Activated gamma-delta T cell treated with Interleukin-2 at 50 U/mL for 16 hours (primary cell): ENCODE measurements around the gene NEURL3.
"Not testable (repeated sequence)": the region's sequence is repeated elsewhere in the genome, so short reads cannot be mapped to it uniquely, and the experiment has no call there.

Experiments used
- DNase-seq: peaks from one replicate; pipeline ENCODE4 v3.0.0-alpha.2; 2020

NEURL3 gene

DNA sequence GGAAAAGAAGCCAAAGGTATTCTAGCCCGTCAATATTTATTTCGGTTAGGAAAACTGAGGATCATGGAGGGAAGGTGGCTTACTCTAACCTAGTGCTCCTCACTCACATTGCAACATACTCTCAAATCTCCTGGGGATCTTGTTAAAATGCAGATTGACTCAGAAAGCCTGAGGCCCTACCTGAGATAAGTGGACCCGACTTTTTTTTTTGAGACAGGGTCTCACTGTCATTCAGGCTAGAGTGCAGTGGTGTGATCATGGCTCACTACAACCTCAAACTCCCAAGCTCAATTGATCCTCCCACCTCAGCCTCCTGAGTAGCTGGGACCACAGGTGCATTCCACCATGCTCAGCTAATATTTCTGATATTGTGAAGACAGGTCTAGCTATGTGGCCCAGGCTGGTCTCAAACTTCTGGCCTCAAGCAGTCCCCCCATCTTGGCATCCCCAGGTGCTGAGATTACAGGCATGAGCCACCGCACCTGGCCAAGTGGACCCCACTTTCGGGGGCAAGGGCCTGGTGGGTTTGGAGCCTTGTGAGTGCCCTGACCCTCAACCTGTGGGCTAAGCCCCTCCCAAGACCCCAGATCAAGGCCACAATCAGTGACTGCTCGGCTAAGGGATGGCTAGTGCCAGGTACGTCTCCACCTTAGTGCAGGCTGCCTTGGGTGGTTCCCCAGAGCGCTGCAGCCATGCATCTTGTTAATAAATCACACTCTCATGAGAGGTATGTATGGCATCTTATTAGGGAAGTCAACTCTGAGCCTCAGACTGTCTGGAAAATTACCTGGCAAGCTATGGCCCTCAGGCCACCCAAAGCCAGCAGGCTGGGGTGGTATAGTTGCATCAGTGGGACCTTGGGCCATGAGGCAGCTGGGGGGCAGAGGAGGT is 1.1 kb upstream of the NEURL3 start:
- DNase-seq = no peak

DNA sequence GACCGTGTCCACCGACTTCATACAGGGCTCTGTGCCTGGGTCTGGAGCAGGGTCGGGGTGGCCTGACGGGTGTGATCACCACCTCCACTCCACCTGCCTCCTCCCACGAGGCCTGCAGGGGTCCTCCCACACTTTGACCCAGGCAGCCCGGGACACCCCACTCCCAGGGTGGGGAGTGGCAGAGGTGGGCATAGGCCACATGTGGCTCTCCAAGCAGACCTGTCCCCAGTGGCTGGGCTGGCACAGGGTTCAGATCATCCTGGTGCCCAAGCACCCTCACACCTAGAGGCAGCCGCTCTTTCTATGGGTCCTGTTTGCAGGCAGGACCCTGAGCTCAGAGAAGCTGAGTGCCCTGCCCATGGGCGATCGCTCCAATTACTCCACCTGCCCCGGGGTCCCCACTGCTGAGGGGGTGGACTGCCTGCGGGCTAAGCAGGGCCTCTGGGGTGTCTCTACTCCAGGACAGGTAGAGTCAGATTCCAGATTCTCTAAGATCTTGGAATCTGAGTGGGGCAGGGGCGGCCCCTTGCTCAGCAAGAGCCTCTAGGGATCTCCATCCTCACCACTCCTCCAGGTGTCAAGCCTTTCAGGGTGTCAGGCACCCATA is 1.4 kb downstream of the NEURL3 start:
- no peak for DNase-seq

DNA sequence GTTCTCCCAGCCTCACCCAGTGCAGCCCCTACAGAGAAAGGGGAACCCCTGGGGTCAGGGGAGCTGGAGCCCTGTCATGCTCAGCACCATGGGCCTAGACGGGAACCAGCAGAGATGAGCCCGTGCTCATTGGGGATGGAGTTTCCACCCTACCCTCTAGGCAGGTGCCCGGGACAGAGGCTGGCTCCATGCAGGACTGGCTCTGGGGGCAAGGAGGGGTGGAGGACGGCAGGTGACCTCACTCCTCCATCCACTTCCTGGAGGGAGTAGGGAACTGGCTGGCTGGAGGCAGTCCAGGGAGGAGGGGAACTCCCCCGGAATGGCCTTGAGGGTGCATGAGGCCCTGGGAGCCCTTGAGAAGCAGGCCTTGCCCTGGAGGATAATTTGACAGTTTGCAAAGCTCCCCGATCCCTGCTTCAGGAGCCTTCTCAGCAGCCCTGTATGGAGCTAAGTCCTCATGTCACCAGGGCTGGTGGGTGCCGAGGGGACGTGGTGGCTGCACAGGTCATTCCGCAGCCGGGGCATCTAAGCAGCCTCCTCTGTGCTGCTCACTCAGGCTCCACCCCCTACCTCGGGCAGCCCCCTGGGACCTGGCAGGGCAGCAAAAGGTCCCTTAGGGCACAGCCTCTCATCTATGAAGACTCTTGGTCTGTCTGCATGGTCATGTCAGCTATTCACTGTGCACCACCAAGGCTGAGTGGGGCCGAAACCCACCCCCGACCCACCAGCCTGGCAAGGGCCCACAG is 2.1 kb downstream of the NEURL3 start:
- DNase-seq = no peak

DNA sequence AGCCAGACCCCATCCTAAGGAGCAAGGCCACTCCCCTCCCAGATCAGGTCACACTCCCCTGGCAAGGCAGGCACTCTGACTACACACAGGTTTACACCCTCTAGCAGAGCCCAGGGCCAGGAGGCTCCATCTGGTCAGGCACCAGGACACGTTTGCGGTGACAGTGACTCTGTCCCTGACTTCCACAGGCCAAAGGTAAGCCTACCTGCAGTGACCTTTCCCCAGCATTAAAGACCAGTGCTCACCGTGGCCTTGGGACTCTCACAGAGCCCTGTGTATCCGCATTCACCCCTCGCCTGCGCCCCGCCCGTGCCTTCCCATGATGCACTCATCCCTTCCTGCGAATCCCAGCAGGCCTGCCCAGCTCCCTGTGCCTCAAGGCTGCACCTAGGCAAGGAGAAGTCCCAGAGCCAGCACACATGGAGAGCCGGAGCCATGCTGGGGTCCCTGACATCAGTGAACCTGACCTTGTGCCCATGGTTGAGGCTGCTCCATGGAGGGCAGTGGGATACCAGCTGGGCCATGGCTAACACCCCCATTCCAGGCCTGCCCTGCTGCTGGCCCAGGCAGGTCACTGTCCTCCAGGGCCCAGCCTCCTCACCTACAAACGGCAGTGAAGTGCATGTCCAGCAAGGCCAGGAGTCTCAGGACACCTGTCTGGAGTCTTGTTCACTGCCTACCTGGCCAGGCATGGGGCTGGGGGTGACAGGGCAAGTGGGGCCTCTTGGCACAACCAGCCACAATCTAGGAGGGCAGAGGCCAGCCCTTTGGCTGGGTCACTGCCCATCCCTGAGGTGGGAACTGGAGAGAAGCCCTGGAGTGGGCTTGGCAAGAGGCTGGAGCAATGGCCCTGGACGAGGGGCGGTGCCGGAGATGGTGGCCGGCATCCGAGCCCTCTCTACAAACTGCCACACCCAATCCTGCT is 3.0 kb downstream of the NEURL3 start:
- DNase-seq = no peak

DNA sequence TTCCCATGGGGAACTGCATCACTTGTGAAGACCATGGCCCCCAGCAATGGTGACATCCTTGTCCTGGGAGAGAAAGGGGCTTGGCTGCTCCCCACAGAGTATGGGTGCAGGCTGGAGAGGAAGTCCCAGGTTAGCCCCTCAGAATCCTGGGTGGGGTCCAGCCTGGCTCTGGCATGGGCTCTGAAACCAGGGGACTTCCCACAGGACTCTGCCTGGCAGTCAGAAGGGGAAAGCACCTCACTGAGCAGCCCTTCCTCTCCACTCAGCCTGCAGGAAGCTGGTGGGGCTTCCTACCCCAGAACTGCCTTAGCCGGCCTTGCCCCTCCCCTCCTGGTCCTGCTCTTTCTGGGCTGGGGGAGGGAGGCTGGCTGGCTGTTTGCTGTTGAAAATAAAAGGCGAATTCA is 3.7 kb downstream of the NEURL3 start:
- no peak for DNase-seq

DNA sequence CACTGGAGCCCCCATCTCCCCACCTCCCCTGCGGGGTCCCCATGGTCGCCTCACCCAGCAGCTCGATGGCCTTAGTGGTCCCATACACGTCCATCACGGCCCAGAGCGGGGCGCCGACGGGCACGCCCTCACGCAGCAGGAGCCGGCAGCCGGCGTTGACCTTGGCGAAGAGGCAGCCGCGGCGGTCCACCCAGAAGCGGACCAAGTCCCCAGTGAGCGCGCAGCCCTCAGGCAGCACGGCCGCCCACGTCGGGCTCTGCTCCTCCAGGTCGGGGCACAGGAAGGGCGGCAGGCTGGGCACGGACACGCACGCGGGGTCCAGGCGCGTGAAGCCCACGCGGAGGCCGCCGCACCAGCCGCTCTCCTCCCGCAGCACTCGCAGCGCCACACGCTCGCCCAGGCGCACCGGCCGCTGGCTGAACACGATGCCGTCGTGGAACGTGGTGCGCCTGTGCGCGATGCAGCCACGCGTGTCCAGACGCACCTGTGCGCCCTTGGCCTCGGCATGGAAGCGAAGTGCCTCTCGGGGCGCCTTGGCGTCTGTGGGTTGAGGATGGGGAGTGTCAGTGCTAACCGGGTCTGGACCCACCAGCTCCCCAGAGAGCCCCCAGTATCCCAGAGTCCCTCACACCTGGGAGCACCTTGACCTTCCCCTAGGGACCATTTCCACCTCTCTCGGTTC is 4.6 kb downstream of the NEURL3 start:
- DNase-seq = no peak

DNA sequence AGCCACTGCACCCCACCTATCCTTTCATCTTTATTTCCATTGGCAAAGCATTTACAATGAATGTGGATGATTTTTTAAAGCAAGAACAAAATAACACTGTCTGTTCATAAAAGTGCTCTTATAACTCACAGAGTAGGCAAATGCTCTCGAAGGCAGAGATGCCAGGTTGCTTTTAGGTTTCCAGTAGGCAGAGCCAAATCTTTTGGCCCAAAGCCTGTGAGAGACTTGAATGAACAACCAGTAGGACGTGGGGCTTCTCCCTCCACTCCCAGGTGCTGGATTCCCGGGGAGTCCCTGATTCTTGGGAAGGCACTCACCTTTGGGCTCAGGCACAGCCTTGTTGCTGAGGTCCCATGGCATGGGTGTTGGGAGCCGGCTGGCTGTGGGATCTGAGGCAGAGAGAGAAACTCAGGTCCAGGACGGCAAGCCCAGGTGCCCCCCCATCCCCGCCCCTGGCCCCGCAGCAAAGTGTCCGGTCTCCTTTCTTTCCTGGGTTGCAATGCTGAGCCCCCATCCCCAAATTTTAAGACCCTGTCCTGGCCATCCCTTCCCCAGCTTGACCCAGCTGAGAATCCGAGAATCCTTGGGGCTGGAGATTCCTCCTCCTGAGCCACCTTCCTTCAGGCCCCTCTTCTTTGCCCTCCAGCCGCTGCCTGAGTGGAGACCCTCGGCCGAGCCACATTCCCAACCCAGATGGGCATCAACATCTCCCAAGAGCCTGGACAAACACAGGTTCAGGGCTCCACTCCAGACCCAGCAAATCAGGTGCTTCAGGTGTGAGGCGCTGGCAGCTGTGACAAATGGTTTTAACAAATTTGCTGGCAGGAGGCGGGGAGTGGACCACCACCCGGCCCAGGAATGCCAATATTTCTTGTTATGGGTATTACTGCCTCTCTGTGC is 5.8 kb downstream of the NEURL3 start:
- DNase-seq = no peak

DNA sequence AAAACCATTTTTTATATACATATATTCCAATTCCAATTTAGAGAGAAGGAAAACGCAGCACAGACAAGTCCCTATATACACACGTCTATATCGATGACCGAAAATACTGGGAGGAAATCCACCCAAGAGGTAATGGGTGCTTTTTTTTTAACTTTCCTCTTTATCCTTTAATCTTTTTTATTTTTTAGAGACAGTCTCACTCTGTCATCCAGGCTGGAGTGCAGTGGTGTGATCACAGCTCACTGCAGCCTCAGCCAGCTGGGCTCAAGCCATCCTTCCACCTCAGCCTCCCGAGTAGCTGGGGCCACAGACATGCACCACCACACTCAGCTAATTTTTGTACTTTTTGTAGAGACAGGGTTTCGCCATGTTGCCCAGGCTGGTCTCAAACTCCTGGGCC is 6.5 kb downstream of the NEURL3 start:
- DNase-seq = not testable (repeated sequence)

DNA sequence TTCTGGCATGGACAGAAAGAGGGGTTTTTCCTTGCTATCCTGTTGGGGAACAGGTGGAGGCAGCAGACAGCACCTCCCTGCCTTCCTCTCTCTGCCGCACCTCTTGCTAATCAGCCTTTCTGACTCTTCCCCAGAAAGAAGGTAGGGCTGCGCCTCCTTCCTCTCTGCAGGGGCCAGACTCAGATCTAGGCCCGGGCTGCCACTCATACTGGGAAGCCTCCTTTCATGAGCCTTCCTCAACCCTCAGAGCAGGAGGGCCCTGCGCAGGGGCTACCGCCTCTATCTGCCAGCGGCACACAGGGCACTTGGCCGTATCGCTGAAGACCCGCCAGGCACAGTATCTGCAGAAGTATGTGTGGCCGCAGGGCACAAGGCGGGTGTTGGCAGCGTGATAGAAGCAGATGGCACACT is 7.1 kb downstream of the NEURL3 start:
- no peak for DNase-seq

DNA sequence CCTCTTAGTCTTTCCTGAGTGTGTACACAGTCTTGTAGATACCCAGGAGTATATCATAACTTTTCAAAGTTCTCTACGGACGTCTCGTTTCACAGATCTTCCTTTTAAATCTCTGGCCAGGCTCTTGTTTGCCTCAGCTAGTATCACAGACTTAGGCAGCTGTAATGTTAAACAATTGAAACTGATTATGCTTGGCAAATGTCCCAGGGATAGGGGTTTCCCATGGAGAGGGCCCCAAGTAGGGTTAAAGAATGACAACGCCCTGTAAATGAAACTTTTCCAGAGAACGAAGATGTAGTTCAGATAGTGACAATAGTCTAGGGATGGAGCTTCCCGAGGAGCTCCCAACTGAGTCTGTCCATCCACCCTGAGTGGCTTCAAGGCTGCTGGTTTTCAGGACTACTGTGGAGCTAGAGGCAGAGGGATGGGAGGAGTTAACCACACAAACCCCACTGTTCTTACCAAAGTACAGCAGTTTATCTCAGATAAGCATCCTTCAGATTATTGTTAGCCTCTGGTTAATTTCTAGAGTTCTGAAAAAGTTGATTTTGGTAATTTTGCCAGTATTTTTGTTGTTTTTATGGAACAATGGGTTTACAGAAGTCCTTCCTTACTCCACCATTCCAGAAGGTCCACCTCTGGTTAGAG is 9.1 kb downstream of the NEURL3 start:
- no peak for DNase-seq

DNA sequence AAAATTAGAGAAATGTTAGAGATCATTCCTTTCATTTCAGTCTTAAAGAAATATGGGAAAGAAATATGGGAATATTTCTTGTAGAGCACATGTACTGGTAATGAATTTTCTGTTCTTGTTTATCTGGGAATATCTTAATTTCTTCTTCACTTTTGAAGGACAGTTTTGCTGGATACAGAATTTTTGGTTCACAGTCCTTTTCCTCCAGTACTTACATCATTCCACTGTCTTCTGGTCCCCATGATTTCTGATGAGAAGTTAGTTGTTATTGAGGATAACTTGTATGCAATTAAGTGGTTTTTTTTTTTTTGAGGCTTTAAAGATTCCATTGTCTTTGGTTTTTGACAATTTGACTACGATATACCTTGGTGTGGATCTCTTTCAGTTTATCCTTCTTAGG is 11.0 kb downstream of the NEURL3 start:
- DNase-seq = no peak

DNA sequence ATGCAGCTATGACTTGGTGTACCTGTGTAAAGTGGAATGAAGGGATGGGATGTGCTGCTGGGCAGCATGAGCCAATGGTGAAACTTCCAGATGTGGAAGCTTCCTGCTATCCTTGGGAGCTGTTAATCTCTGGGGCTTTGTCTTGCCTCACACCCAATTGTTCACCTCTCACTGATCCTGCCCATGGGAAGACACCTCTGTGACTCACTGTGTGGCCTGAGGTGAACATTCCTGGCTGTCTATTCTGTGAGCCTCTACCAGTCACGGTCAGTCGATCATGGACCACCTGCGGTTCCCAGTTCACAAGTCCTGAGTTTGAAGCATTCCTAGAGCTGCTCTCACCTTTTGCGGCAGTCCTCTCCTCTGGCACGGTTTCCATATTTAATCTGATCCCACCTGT is 12.1 kb downstream of the NEURL3 start:
- no peak for DNase-seq

DNA sequence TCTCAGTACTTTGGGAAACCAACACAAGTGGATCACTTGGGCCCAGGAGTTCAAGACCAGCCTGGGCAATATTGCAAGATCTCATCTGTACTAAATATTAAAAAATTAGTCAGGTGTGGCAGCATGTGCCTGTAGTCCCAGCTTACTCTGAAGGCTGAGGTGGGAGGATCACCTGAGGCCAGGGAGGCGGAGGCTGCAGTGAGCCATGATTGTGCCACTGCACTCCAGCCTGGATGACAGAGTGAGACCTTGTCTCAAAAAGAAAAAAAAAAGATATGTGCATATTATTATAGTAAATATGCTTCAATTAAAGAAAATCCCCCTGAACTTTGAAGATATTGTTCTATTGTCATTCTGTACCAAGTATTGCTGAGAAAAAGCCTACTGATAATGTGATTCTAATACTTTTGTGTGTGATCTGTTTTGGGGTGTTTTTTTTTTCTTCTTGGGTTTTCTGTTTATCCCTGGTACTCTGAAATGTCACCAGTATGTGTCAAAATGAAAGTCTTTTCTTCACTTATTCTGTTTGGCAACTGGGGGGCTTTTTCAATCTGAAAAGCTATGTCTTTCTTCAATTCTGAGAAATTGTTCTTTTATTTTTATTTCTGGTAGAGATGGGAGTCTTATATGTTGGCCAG is 13.2 kb downstream of the NEURL3 start:
- no peak for DNase-seq

DNA sequence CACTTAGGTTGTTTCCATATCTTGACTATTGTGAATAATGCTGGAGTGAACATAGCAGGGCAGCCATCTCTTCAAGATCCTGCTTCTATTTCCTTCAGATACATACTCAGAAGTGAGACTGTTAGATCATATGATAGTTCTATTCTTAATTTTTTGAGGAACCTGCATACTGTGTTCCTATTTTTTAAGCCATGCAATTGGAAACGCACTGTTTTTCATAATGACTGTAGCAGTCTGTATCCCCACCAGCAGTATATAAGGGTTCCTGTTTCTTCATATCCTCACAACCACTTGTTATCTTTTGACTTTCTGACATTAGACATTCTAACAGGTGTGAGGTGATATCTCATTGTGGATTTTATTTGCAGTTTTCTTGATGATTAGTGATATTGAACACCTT is 15.5 kb downstream of the NEURL3 start:
- DNase-seq = no peak

DNA sequence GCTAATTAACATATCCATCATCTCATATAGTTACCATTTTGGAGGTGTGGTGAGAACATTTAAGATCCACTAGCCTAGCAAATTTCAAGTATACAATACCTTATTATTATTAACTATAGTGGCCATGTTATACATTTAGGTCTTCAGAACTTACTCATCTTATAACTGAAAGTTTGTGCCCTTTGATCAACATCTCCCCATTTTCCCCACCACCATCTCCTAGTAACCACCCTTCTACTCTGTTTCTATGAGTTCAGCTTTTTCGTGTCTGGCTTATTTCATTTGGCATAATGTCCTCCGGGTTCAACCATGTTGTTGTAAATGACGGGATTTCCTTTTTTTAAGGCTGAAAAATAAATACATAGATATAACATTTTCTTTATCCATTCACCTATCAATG is 15.9 kb downstream of the NEURL3 start:
- no peak for DNase-seq

DNA sequence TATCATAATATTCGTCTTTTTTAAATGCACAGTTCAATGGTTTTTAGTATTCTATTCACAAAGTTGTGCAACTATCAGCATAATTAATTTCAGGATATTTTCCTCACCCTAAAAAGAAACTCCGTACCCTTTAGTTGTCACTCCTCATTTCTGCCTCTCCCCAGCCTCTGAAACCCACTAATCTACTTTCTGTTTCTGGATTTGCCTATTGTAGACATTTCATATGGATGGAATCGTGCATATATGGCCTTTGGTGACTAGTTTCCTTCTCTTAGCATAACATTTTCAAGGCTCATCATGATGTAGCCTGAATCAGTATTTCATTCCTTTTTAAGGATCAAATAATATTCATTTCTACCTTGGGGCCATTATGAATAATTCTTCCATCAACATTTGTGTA is 18.5 kb downstream of the NEURL3 start:
- no peak for DNase-seq

DNA sequence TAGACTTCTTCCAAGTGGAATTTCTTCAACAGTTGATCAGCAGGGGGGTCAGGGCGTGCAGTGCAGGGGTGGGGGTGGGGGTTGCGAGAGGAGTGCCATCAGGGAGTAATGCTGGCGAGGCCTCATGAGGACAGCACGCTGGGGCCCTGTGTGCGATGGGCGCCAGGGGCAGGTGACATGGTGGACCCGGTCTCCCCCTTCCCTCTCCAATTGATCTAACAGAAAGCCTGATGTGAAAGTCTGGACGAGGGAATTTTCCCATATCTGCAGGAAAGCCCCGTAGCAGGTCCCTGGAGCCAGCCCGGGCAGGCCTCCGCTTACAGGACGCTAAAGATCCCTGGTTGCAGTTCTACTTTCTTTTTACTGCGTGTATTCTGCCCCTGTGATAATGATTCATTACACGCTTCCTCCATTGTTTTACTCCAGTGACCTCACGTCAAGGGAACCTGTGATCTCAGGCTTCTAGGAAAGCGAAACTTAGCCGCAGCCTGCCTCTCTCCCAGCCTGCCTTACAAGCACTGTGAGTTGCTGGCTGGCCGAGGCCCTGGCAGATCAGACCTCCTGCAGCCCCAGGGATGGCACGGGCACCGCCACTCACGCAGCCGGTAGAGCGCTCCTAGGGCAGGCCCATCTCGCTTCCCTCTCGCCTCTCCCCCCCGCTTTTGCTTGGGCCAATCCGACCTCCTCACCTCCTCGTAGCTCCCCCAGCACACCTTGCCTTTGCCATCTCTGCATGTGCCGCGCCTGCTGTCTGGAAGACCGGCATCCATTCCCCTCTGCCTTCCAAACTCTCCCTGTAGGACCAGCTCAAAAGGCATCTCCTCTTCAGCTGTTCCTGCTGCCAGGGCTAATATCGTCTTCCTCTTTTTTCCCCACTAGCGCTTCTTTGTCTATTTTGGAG is 19.2 kb downstream of the NEURL3 start:
- peak; percentile 61 for DNase-seq

DNA sequence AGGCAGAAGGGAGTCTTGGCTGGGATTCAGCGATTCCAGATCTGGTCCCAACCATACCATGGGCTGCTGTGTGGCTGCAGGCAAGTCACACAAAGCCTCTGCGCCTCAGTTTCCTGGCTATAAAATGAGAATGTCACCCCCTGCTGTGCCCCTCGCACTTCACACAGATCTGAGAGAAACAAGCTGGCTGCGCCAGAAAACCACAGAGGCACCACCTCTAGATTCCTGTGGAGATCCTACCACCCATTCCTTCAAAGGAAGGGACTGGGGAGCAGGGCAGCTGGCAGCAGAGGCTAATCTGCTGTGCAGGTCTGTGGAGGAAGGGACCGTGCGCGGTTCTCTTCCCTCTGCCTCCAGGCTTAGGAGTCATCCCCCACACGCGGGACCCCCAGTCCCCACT is 19.8 kb downstream of the NEURL3 start:
- no peak for DNase-seq

DNA sequence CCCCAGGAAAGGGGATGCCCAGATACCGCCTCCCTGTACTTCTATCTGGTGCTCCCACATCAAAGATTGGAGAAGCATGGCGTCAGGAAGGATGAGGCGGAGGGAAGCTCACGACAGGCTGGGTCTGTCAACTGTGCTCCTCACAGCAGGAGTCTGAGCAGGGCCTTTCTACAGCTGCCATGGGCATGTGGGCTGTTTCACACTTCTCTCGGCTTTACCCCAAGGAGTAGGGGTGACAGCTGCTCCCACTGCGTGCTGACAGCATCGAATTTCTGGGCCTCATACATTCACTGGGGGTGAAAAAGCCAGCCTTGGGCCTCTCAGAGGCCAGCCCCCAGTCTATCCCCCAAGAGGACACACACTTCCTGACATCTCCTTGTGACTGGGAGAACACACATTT is 21.1 kb downstream of the NEURL3 start:
- DNase-seq = no peak
